SKM-1 (cell line): ENCODE results near the gene FEZ2.
A peak's percentile ranks its signal among the peaks of the same experiment; 100 is the strongest.

Experiments
- DNase-seq: peaks from one replicate; lab custom pipeline; 2025; ENCODE audit not compliant: unreplicated experiment; lab: John Stamatoyannopoulos, UW

Gene FEZ2

DNA sequence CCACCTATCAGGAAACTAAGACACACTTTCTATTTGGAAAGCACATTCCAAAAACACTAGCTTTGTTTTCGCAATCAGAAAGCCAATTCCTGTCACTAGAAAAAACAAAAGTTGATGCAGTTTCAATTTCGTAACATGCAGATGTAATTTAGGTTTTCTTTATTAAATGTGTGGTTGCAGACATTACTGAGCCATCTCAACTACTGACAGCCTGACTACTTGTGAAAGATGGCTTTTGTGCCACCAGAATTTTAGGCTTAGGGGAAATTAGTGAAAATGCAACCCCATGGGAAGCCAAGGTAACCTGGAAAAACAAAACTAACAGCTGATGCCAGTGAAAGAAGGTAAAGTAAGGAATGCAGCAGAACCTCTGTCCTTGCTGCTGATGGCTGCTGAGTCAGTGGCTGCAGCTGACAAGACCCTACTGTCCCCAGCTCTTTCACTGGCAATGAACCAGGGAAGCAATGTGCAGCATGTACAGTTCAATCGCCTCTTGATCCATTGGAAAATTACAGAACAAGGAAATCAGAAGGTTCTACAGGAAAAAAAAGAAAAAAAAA is 34.9 kb downstream of the FEZ2 start:
- DNase-seq, result no peak

DNA sequence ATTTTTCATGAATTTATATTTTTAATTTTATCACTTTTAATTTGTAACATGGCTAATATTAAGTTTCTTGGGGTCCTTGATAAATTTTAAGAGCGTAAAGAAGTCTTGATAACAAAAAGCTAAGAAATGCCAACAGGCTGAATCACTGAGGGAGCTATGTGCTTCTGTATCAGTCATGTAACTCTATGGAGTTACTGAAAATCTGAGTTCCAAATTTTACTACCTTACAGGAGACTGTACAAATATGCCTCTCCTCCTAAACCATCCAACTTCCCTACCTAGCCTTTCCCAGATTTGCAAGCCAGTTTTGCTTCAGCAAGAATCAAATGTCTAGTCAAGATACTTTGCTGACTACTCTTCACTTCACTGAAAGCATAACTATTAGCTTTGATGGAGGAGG is 35.7 kb downstream of the FEZ2 start:
- no peak for DNase-seq

DNA sequence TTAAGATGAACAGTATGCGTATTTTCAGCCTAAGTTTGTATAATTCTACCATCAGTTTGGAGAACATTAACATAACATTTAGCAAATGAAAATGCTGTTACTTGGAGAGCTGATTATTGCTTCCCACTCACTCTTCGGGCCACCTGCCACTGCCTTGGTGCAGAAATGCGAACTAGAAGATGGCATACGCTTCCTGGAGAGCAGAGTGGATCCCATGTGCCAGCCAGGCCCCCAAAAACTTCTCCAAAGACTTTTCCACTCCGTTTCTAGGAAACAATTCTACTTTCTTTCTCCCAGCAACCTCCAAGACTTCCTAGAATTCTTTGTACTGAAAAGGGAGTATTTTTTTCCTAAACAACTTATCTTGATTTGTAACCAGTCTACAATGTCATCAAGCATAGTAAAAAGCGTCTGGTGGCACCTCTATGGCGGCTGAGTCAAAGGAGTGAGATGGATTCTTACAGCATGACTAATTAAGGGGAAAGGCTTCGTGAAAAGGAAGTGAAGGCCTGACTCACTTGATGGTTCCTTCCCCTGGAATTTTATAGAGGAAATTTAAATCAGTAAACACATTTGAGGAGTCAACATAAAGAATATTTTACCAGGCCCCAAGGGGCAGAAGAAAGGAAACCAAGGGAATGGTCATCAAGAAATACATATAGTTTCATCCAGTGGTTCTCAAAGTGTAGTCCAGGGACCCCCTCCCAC is 36.6 kb downstream of the FEZ2 start:
- DNase-seq, result no peak

DNA sequence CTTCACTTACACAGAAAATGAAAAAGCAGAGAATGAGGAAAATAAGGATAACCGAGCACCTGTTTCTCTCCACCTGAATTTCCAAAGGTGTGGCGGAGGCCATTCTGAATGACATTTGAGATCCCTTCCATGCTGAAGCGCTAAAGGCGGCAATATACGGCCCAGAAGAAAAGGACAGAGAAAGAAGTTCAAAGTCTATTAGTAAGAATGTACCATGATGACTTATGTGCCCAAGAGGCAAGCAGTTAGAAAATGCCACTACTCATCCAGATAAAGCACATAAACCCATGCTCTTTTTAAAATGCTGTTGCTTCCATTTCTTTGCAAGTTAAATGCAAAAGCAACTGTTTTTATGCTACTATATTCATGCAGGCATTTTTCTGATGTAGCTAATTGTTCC is 37.2 kb downstream of the FEZ2 start:
- no peak for DNase-seq

DNA sequence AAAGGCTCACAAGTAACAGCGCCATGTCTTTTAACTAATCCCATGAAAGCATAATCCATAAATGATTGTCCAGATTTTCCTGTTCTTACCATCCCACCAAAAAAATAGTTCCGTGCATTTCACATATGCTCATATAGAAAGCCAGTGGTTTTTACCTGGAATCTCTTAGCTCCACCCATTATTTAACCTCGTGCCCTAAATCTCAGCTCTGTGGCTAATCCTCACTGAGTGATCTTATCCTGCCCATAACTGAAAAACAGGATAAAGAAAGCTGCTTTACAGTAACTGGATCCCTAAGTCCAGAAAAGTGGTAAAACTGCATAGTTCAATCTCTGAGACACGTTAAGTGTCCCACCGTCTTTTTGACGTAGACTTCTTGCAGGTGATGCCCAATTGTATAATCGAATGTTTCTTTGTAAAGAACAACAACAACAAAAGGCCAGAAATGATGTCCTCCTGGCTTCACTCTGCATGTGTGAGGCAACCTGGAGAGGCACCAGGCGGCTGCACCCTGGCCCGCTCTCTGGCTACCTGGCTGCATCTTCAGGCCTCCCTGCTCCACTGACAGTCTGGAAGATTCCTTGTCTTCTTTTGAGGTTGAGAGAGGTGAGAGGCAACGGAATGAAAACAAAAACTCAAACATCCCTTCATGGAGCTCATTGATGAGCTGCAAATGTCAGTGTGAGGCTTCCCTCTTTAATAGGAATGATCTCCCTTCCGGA is 38.6 kb downstream of the FEZ2 start:
- no peak for DNase-seq

DNA sequence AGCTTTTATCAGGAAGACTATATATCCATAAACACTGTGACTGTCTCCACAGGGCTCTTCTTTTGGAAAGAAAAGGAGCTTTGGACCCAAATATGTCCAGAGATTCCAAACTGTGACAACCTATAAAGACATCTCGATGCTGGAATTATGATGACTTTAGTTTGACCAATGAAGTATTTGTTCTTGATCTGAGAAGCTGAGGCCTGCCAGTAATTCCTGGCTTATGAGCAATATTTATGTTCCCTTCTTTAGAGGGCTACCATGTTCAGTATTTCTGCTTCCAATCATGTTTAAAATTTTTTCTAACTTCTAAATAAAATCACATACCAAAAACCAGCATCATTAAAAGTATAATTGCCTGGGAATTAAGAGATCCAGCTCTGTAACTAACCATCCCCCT is 41.1 kb downstream of the FEZ2 start:
- no peak for DNase-seq

DNA sequence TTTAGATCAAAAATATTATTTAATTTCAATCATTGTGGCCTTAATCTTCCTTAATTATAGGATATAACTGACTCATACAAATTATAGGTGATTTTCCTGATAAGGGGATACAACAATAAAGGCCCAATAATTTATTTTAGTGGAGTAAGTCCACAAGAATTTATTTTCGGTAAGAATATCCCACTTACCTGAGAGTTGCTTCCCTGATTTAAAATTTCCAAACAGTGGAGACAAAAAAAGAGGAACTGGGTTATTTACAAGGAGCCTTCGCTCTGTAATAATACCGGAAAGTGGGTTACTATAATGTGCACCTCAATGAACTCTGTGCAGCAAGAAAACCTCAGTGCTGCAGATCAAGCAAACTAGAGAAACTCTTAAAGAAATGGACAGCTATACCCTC is 42.2 kb downstream of the FEZ2 start:
- no peak for DNase-seq

DNA sequence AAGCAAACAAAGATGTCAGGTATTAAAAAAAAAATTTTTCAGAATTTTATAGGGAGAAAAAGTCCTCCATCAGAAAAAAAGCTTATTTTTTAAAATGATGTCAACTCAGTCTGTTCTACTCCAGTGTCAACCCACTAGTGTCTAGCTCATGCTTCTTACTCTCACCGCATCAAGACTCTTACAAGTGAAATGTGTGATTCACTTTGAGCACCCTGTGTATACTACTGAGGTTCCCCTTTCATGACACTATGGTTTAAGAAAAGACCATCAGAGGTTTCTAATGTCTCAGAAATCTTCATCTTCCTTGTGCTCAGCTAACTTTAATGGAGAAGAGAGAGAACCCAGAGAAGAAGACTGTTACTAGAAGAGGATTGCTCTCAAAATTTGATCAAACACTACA is 43.4 kb downstream of the FEZ2 start:
- DNase-seq, result no peak

DNA sequence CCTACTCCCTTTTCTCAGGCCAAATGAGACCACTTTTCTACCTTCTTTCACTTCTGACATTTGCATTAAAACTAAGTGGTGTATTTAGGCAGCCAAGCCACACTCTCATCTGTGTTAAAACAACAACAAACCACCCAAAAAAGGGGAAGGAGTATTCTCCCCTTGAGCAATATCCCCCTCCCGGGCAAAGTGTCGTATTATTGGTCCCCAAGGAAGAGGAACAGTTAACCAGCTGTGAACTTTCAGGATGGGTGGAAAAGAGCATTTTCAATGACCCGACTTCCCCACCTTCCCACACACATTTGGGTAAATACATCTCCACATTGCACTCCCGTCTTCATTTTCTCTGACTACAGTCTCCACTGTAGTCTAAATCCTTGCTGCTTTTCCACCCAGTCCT is 44.3 kb downstream of the FEZ2 start:
- peak; percentile 70 for DNase-seq

DNA sequence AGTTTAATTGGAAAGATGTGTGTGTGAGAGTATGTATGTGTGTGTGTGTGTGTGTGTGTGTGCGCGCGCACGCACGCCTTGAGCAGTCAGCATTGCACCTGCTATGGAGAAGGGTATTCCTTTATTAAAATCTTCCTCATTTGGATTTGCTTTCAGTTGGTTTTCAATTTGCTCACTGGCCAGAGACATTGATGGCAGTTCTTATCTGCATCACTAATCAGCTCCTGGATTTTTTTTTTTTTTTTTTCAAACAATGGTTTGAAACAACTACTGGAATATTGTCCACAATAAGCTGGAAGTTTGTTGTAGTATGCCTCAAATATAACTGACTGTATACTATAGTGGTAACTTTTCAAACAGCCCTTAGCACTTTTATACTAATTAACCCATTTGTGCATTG is 48.0 kb downstream of the FEZ2 start:
- DNase-seq, result no peak

DNA sequence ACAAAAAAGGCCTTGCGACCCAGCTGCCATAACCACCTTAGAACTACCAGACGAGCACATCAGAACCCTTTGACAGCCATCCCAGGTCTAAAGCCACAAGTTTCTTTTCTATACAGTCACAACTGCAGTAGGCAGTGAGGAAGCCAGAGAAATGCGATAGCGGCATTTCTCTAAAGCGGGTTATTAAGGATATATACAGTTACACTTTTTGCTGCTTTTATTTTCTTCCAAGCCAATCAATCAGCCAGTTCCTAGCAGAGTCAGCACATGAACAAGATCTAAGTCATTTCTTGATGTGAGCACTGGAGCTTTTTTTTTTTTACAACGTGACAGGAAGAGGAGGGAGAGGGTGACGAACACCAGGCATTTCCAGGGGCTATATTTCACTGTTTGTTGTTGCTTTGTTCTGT is 48.8 kb downstream of the FEZ2 start:
- DNase-seq, result no peak

DNA sequence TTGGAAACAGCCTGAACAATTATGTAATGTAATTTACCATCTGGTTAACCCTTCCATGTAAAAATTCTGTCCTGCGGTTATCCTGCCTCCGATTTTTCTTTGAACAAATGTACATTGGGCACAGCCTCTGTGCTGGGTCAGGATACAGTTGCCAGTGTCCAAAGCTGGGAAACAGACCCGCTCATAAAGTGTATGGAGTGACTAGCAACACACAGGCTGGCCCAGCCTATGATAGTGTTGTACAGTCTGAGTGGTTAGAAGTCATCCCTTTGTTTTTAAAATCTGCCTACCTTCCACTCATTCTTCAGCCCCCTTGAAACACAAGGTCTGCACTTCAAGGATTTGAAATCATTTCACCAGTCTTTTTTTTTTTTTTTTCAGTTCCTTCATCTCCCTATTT is 50.1 kb downstream of the FEZ2 start:
- DNase-seq, result no peak

DNA sequence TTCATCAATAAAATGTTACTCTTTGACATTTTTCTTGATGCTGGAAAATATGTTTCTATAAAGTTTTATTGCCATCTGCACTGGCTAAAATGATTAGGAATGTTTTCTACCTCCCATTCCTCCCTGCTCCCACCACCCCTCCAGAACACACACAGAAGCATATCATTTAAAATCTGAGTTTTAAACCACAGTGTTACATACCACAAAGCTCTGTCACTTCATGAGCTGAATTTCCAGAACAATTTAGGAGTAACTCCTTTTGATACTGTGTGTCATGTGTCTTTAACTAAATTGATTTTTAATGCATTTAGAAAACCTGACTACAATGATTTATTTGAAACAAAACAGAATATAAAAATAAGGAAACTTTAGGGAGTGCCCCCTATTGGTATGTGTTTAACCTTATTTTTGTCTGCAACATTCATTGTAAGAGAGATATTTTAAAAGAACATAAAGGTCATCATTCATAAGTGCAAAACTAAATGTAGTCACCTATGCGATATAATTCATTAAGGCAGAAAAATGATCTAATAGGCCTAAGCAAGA is 52.0 kb downstream of the FEZ2 start:
- no peak for DNase-seq

DNA sequence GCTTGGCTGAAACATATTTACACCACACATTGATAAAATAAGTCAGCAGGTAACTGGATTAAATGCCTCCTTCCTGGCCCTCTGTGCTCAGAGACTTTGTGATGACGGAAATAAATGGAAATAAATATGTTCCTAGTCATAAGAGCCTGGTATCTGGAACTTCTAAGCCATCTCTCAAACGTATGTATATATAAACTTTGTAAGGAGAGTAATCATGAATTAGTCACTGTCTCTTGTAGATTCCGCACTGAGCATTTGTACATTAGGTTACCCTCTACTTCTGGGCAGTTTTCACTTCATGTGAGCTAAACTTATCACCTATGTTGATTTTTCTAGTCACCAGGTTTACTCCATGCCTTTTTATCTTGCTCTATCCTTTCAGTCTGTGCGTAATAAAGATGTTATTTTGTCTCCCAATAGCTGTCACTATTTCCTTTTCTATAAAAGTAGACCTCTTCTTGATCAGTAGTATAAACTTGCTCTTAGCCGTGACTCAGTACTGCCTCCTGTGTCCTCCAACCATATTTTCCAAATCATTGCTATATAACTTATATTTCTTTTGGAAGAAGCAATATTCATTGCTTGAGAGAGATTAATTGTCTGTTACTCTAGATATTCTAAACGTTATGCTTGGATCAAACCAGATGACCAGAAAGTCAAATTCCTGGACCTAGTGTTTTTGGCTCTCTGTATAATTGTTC is 53.2 kb downstream of the FEZ2 start:
- DNase-seq, result no peak

DNA sequence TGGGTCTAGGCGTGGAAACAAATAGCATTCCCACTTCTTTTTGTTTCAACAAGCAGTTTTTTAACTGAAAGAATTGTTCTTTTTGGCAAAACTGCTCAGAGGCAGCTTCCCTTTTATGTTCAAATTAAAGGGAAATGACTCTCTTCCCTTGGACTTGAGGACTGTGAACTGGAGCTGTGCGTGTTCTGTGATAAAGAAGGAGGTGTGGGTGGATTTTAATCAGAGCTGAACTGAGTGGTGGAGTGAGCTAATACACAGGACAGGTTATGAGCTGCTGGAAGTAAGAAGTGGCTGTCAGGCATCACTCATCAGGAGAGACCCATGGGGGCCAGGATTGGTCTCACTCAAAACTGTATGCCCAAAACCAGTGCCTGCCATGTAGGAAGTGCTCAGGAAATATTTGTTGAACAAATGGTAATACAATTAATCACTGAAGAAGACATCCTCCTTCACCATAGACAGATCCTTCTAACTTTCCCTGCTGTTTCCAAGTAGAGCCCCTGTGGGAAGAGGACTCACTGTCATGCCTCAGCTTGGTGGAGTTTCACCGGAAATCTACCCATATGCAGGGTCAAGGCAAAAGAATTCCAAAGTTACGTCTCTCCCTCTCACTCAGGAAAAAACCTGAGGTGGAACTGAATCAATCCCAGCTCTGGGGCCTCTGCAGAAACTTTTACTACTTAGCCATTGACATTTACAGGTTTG is 55.9 kb downstream of the FEZ2 start:
- DNase-seq, result no peak

DNA sequence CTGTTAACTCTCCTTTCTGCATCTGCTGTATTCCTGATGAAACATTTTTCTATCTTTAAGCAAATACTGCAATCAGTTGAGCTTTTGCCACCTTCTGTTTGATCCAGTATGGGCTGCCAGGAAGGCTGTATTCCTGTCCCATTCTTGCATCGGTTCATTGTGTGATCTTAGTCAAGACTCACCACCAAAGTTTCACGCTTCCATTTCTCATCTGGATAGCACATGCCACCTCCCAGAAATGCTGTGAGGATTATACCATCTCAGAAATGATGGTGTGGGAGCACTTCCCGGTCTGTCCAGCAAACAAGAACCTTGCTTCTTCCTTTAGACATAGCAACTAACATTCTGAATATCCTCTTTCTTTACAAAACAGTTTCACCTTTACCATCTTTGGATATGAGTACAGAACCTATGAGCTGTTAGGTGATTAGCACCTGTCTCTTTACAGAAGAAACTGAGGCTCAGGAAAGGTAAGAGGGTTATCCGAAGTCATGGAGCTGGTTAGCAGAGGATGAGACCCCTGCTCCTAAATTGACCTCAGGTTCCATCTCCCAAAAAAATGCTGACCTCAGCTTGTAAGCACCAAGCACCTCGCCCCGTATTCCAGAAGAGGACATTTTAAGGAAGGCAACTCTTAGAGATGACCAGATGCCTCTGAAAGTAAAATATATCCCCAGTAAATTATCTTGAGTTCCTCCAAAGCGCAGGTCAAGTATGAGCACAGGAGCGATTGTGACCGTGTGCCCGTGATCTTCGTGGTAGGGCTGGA is 56.8 kb downstream of the FEZ2 start:
- DNase-seq, result no peak

DNA sequence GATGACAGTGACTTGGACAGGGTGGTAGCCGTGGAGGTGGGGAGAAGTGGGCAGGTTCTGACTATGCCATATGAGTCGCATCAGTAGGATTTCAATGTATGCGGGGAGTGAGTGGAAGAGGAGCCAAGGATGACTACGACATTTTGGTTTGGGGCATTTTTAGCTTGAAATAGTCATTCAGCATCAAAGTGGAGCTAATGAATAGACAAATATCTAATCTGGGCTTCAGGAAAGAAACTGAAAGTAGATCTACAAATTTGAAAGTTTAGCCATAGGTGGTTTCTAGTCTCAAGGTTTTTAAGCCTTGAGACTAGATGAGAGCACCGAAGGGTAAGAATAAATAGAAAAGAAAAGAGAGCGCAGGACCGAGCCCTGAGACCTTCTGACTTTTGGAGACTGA is 58.3 kb downstream of the FEZ2 start:
- DNase-seq, result no peak

DNA sequence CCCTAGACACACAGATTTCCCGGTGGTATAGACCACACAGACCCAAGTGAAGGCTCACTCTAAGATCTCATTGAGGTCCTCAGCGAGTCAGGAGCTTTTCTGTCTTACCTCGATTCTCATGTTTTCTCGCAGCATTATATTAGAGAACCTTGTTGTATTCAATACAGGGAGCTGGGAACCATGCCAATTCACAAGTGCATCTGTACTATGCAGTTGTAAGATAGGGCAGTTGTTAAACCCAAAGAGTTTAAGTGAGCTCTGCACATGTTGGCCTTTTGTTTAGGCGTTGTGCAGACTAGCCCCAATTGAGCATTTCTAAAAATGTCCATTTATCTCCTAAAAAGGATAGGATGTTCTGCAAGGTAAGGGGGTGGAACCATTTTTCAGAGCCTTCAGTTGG is 59.6 kb downstream of the FEZ2 start:
- no peak for DNase-seq

DNA sequence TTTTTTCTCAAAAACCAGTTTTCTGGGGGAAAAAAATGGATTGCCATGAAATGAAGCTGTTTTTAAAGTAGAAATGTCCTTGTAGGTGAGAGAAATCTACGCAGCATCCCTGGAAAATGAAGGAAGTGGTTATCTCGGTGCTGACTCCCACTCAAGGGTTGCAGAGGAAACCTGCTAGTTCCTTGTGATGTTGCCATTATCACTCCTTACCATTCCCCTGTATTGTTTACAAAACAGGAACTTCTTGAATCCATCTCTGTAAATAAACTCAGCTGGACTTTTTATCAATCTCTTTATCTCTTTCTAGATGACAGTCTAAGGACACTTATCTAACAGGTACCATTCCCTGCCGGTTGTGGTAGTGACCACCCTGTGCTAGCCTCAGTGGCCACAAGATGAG is 61.2 kb downstream of the FEZ2 start:
- DNase-seq, result no peak

DNA sequence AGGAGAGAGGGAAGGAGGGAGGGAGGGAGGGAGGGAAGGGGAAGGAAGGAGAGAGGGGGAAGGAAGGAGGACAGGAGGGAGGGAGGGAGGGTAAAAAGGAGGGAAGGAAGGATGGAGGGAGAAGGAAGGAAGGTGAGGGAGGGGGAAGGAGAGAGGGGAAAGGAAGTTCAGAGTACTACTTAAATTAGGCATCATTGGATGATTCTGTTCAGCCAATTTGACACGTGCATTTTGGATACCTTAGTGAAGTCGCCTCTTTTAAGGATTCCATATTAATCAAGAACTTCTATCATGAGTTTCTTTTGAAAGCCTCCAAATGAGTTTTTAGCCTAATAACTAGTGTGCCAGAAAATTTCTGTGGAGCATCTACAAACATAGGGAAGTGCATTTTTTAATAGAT is 62.9 kb downstream of the FEZ2 start:
- DNase-seq, result no peak
